HEK293T (cell line): ENCODE results near the gene PEX7.
"Not testable (repeated sequence)": the region's sequence is repeated elsewhere in the genome, so short reads cannot be mapped to it uniquely, and the experiment has no call there.

ENCODE experiments used
- CTCF ChIA-PET: fragments of 350-600 bp; formaldehyde crosslinking; extraction: SDS; loops from one replicate; lab custom pipeline; 2021; ENCODE audit warnings: antibody characterized with exemption, inconsistent platforms; lab: Yijun Ruan, JAX
- POLR2A ChIA-PET: fragments of 350-600 bp; formaldehyde crosslinking; extraction: SDS; loops from one replicate; lab custom pipeline; 2020; ENCODE audit warnings: antibody characterized with exemption, inconsistent platforms; lab: Yijun Ruan, JAX
- DNase-seq: peaks from one replicate; pipeline ENCODE4 v3.0.0; 2012; ENCODE audit warnings: mixed read lengths; ENCODE audit errors: extremely low spot score
- ARNT ChIP-seq: fragments of 450-650 bp; IDR thresholded peaks from 2 replicates; pipeline ENCODE4 v1.6.1; 2017; ENCODE audit warnings: mild to moderate bottlenecking
- BHLHE40 ChIP-seq: fragments of 450-650 bp; IDR thresholded peaks from 2 replicates; pipeline ENCODE4 v1.6.1; 2016; ENCODE audit warnings: mild to moderate bottlenecking, moderate library complexity, borderline replicate concordance
- CTBP1 ChIP-seq: fragments of 450-650 bp; IDR thresholded peaks from 2 replicates; pipeline ENCODE4 v1.6.1; 2016; ENCODE audit warnings: borderline replicate concordance
- ELF4 ChIP-seq: fragments of 450-650 bp; IDR thresholded peaks from 2 replicates; pipeline ENCODE4 v1.6.1; 2017; ENCODE audit warnings: antibody characterized with exemption
- FOXA1 ChIP-seq: fragments of 450-650 bp; IDR thresholded peaks from 2 replicates; pipeline ENCODE4 v1.6.1; 2016; ENCODE audit warnings: mild to moderate bottlenecking
- FOXK2 ChIP-seq: fragments of 450-650 bp; IDR thresholded peaks from 2 replicates; pipeline ENCODE4 v1.6.1; 2016; ENCODE audit warnings: mild to moderate bottlenecking
- FOXM1 ChIP-seq: fragments of 450-650 bp; IDR thresholded peaks from 2 replicates; pipeline ENCODE4 v1.6.1; 2017; ENCODE audit warnings: mild to moderate bottlenecking, borderline replicate concordance
- HDGF ChIP-seq: fragments of 450-650 bp; IDR thresholded peaks from 2 replicates; pipeline ENCODE4 v1.6.1; 2017; ENCODE audit warnings: antibody characterized with exemption, borderline replicate concordance
- L3MBTL2 ChIP-seq: fragments of 450-650 bp; conservative IDR thresholded peaks from 2 replicates; pipeline ENCODE4 v1.6.1; 2016; ENCODE audit warnings: mild to moderate bottlenecking
- LEF1 ChIP-seq: fragments of 450-650 bp; IDR thresholded peaks from 2 replicates; pipeline ENCODE4 v1.6.1; 2017; ENCODE audit warnings: mild to moderate bottlenecking, borderline replicate concordance
- NFRKB ChIP-seq: fragments of 450-650 bp; IDR thresholded peaks from 2 replicates; pipeline ENCODE4 v1.6.1; 2016; ENCODE audit warnings: mild to moderate bottlenecking, moderate library complexity
- SP1 ChIP-seq: fragments of 450-650 bp; IDR thresholded peaks from 2 replicates; pipeline ENCODE4 v1.6.1; 2017
- SUZ12 ChIP-seq: fragments of 450-650 bp; IDR thresholded peaks from 2 replicates; pipeline ENCODE4 v1.6.1; 2016; ENCODE audit warnings: mild to moderate bottlenecking
- TARDBP ChIP-seq: fragments of 450-650 bp; IDR thresholded peaks from 2 replicates; pipeline ENCODE4 v1.6.1; 2016
- ZNF384 ChIP-seq: fragments of 450-650 bp; IDR thresholded peaks from 2 replicates; pipeline ENCODE4 v1.6.1; 2016
- TF ChIP-seq, protein P1 (sequence below): fragments of 450-650 bp; IDR thresholded peaks from 2 replicates; pipeline ENCODE4 v1.6.1; 2016

PEX7 gene

DNA sequence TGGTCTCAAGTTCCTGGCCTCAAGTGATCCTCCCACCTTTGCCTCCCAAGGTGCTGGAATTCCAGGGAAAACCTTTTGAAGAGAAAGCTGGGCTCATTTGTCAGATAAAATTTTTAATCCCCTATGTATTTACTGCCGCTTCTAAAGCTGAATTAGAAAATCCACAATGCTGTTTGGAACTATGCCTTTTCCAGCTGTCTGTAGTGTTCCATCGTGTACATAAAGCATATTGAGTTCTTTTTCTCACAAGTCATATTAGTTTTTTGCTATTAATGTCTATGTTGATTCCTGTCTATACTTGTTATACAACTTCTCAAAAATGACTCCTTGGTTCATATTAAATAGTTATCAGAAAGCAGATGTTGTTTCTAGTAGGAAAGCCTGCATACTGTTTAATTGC, 47.1 kb downstream of the PEX7 start:
- CTCF ChIA-PET, result interaction anchor here (0.6 kb wide), 1 partner anchor 99 kb away, joined by 3 read pairs; no protein-coding TSS in a partner anchor
- DNase-seq, result no peak
- POLR2A ChIA-PET, result no interaction called here
- no peak for TF ChIP-seq ZNF384
- TF ChIP-seq SP1, result no peak
- TF ChIP-seq, protein P1, sequence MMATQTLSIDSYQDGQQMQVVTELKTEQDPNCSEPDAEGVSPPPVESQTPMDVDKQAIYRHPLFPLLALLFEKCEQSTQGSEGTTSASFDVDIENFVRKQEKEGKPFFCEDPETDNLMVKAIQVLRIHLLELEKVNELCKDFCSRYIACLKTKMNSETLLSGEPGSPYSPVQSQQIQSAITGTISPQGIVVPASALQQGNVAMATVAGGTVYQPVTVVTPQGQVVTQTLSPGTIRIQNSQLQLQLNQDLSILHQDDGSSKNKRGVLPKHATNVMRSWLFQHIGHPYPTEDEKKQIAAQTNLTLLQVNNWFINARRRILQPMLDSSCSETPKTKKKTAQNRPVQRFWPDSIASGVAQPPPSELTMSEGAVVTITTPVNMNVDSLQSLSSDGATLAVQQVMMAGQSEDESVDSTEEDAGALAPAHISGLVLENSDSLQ, result no peak

DNA sequence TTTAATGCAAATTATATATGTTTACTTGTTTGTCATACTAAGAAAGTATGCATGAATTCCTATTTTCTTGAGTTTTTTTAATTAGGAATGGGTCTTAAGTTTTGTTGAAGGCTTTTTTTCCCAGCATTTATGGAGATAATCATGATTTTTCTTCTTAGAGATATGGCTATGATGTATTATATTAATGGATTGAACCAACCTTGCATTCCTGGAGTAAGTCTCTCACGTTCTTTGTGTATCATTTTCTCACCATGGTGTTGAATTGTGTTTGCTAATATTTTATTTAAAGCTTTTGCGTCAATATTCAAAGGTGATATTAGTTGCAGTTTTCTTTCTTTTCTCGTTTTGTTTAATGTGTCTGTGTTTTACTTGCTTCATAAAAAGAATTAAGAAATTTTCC, 51.4 kb downstream of the PEX7 start:
- ChIA-PET POLR2A (no interaction called here), CTCF (no interaction called here)
- no peak for DNase-seq
- TF ChIP-seq SUZ12, result no peak
- TF ChIP-seq ARNT, result no peak
- no peak for TF ChIP-seq BHLHE40
- no peak for TF ChIP-seq HDGF
- no peak for TF ChIP-seq FOXK2
- no peak for TF ChIP-seq FOXM1
- no peak for TF ChIP-seq L3MBTL2
- TF ChIP-seq TARDBP, result no peak
- no peak for TF ChIP-seq NFRKB
- TF ChIP-seq FOXA1, result no peak
- TF ChIP-seq ZNF384, result no peak
- TF ChIP-seq CTBP1, result no peak
- no peak for TF ChIP-seq SP1

DNA sequence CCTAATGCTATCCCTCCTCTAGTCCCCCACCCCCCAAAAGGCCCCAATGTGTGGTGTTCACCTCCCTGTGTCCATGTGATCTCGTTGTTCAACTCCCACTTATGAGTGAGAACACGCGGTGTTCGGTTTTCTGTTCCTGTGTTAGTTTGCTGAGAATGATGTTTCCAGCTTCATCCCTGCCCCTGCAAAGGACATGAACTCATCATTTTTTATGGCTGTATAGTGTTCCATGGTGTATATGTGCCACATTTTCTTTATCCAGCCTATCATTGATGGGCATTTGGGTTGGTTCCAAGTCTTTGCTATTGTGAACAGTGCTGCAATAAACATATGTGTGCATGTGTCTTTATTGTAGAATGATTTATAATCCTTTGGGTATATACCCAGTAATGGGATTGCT, 54.1 kb downstream of the PEX7 start:
- POLR2A ChIA-PET, CTCF ChIA-PET, DNase-seq: not testable (repeated sequence)

DNA sequence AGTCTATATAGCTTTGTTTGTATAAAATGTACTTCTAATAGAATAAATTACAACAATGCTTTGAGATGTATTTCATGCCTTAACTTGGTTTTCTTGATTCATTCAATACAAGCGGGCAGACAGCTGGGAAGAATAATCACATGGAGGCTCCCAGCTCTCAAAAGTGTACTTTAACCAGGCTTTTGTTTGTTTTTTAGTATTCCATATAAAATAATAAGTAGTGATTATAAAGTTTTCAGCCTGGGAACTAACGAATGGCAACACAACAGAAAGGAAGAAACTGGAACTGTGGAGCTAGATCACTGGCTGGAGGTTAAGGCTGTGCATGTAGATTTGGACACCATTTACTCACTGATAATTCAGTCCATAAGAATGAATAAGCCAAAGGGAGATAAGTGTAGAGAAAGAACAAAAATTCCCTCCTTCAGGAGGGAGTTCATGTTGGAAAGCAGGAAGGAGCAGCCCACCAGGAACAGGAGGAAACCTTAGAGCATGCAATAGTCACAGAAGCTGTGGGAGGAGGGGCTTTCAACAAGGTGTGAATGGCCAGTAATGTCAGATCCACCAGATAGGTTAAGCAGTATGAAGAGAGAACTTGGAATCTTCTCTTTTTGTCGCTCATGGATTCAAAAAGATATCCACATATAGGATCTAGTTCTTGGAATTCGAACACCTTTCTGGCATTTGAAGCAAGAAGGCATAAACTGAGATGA, 58.5 kb downstream of the PEX7 start:
- TF ChIP-seq LEF1, result no peak
- TF ChIP-seq HDGF, result no peak
- no peak for TF ChIP-seq SP1
- no peak for TF ChIP-seq SUZ12
- TF ChIP-seq BHLHE40, result no peak
- TF ChIP-seq L3MBTL2, result no peak
- TF ChIP-seq TARDBP, result no peak
- TF ChIP-seq, protein P1, result no peak
- no peak for TF ChIP-seq CTBP1
- no peak for TF ChIP-seq ARNT
- no peak for TF ChIP-seq ZNF384
- TF ChIP-seq ELF4, result no peak
- no peak for TF ChIP-seq FOXK2
- TF ChIP-seq FOXA1, result no peak
- no peak for TF ChIP-seq NFRKB
- no peak for TF ChIP-seq FOXM1
- ChIA-PET CTCF (interaction anchor here (0.9 kb wide), 1 partner anchor 35 kb away, joined by 3 read pairs; no protein-coding TSS in a partner anchor), POLR2A (no interaction called here)
- no peak for DNase-seq

DNA sequence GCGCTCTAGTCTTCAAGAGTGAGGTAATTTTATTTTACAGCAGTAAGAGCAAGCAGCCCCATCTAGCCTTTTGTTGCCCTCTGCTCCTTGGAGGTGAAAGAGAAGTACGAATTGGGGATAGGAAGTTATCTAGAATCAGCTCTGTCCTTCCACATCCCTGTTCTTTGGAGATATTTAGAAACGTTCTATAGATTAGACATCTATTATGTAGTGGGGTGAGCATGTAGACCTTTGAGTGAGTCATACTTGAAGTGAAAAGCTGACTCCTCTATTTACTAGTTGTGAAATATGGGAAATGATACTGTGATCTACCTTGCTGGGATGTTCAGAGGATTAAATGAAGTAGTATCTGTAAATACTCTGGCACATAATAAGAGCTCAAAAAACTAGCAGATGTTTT, 63.7 kb downstream of the PEX7 start:
- TF ChIP-seq L3MBTL2, result no peak
- TF ChIP-seq, protein P1, result no peak
- no peak for TF ChIP-seq HDGF
- no peak for TF ChIP-seq FOXK2
- no peak for TF ChIP-seq ELF4
- no peak for TF ChIP-seq SUZ12
- TF ChIP-seq ZNF384, result no peak
- TF ChIP-seq ARNT, result no peak
- POLR2A ChIA-PET, result no interaction called here
- CTCF ChIA-PET, result interaction anchor here (1.3 kb wide), 1 partner anchor 40 kb away, joined by 6 read pairs; no protein-coding TSS in a partner anchor
- DNase-seq, result no peak

DNA sequence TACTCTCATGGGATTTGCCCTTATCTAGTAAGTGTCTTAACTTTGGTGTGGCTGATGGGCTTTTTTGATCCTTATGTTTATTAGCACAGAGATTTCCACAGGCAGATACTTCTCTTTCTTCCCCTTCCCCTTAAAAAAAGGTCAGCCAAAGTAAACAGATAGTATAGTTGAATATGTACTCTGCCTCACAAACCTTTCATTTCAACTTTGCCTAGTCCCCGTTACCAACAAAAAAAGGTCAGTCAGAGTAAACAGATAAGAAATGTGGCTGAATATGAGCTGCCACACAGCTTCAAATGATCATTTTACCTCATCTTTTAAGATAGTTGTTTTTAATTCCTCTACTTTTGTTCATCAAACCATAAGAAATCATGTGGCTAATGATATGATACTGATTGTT, 65.6 kb downstream of the PEX7 start:
- POLR2A ChIA-PET, result no interaction called here

More for the DNA sequence above, 65.6 kb downstream of the PEX7 start:
- DNase-seq, result no peak
- CTCF ChIA-PET, result interaction anchor here (1.7 kb wide), 1 partner anchor 244 kb away, joined by 4 read pairs; no protein-coding TSS in a partner anchor
- TF ChIP-seq CTBP1, result no peak
- no peak for TF ChIP-seq BHLHE40
